ENCODE data around the gene TFIP11.

Gene TFIP11

GRCh38 chr22:26477341-26477731 is 34.9 kb downstream of the TFIP11 start:
- Histone ChIP-seq H4K8ac (ENCODE audit: low read length) (no peak overlapping the region), H3K9ac (ENCODE audit: low read length) (no peak overlapping the region), H2BK120ac (ENCODE audit: low read depth, low read length) (no peak overlapping the region), H3K14ac (ENCODE audit: low read length in 2 of 2) (no peak overlapping the region), H2AK5ac (ENCODE audit: low read length, severe bottlenecking) (peak overlapping the region; percentile 95), H4K91ac (ENCODE audit: low read length) (no peak overlapping the region), H2BK15ac (ENCODE audit: low read depth, poor library complexity, severe bottlenecking) (no peak overlapping the region), H2BK12ac (ENCODE audit: low read length in 2 of 2) (no peak overlapping the region), H3K4me1 (ENCODE audit: control insufficient read depth, insufficient read depth, low read depth, low read length) (peaks cover 8% of the 10 kb centered on the region), H3K18ac (ENCODE audit: low read depth in 1 of 2, low read length in 2 of 2) (no peak overlapping the region), H3K4me2 (ENCODE audit: low read length, poor library complexity, severe bottlenecking) (no peak overlapping the region), H3K27ac (ENCODE audit: low read length, poor library complexity, severe bottlenecking) (peak overlapping the region; percentile 88), H3K4me3 (ENCODE audit: insufficient read depth in 1 of 2, low read depth in 1 of 2, low read length in 2 of 2) (no peak overlapping the region), H3K36me3 (ENCODE audit: control insufficient read depth in 1 of 2, insufficient read depth in 2 of 2, low read depth in 1 of 2, low read length in 2 of 2) (peaks cover 7 to 69% of the 10 kb centered on the region in 2 experiments), H3K4ac (ENCODE audit: low read depth in 1 of 2, low read length in 2 of 2) (no peak overlapping the region), H3K79me1 (replicated peaks; ENCODE audit: low read length, poor library complexity, severe bottlenecking) (peaks cover 20% of the 10 kb centered on the region), H3K23ac (ENCODE audit: low read length in 2 of 2) (no peak overlapping the region), H3K9me3 (ENCODE audit: control insufficient read depth, low read length) (no peaks in the 10 kb centered on the region), H3K27me3 (ENCODE audit: control insufficient read depth in 1 of 2, insufficient read depth in 1 of 2, low read length in 2 of 2) (no peaks in the 10 kb centered on the region), H2AFZ (ENCODE audit: low read depth, low read length) (no peak overlapping the region), H2BK5ac (ENCODE audit: low read depth, low read length, poor library complexity, severe bottlenecking) (peak overlapping the region; percentile 71)
- peak; percentile 45 for DNase-seq
- 39% methylated on average over 4 of the region's 4 CpGs for WGBS

GRCh38 chr22:26476705-26477340 is 35.5 kb downstream of the TFIP11 start:
- H2AK5ac ChIP-seq (ENCODE audit: low read length, severe bottlenecking), result no peak overlapping the region
- peak; percentile 58 for DNase-seq
- no peak overlapping the region for H2BK15ac ChIP-seq (ENCODE audit: low read depth, poor library complexity, severe bottlenecking)
- no peak overlapping the region for H3K4me3 ChIP-seq (ENCODE audit: insufficient read depth in 1 of 2, low read depth in 1 of 2, low read length in 2 of 2)
- peaks cover 20% of the 10 kb centered on the region for H3K79me1 ChIP-seq (replicated peaks; ENCODE audit: low read length, poor library complexity, severe bottlenecking)
- H3K9me3 ChIP-seq (ENCODE audit: control insufficient read depth, low read length), result no peaks in the 10 kb centered on the region
- H3K4ac ChIP-seq (ENCODE audit: low read depth in 1 of 2, low read length in 2 of 2), result no peak overlapping the region
- no peak overlapping the region for H2BK12ac ChIP-seq (ENCODE audit: low read length in 2 of 2)
- peak overlapping the region; percentile 34 for H3K4me2 ChIP-seq (ENCODE audit: low read length, poor library complexity, severe bottlenecking)
- no peaks in the 10 kb centered on the region for H3K27me3 ChIP-seq (ENCODE audit: control insufficient read depth in 1 of 2, insufficient read depth in 1 of 2, low read length in 2 of 2)
- no peak overlapping the region for H4K91ac ChIP-seq (ENCODE audit: low read length)
- peak overlapping the region; percentile 71 for H2BK5ac ChIP-seq (ENCODE audit: low read depth, low read length, poor library complexity, severe bottlenecking)
- no peak overlapping the region for H3K23ac ChIP-seq (ENCODE audit: low read length in 2 of 2)
- H3K9ac ChIP-seq (ENCODE audit: low read length), result no peak overlapping the region
- no peak overlapping the region for H4K8ac ChIP-seq (ENCODE audit: low read length)
- peaks cover 7 to 74% of the 10 kb centered on the region in 2 experiments for H3K36me3 ChIP-seq (ENCODE audit: control insufficient read depth in 1 of 2, insufficient read depth in 2 of 2, low read depth in 1 of 2, low read length in 2 of 2)
- no peak overlapping the region for H3K14ac ChIP-seq (ENCODE audit: low read length in 2 of 2)
- no peak overlapping the region for H3K18ac ChIP-seq (ENCODE audit: low read depth in 1 of 2, low read length in 2 of 2)
- no peak overlapping the region for H2BK120ac ChIP-seq (ENCODE audit: low read depth, low read length)
- H3K4me1 ChIP-seq (ENCODE audit: control insufficient read depth, insufficient read depth, low read depth, low read length), result peaks cover 8% of the 10 kb centered on the region
- H2AFZ ChIP-seq (ENCODE audit: low read depth, low read length), result no peak overlapping the region
- H3K27ac ChIP-seq (ENCODE audit: low read length, poor library complexity, severe bottlenecking), result peak overlapping the region; percentile 88
- WGBS, result 50% methylated on average over 1 of the region's 4 CpGs

- H3K36me3 ChIP-seq (ENCODE audit: control insufficient read depth in 1 of 2, insufficient read depth in 2 of 2, low read depth in 1 of 2, low read length in 2 of 2), result peaks cover 17 to 80% of the 10 kb centered on the region in 2 experiments
- peaks cover 15% of the 10 kb centered on the region for H3K4me1 ChIP-seq (ENCODE audit: control insufficient read depth, insufficient read depth, low read depth, low read length)
- no peak overlapping the region for H2AK5ac ChIP-seq (ENCODE audit: low read length, severe bottlenecking)
- peak; percentile 11 for DNase-seq
- H2AFZ ChIP-seq (ENCODE audit: low read depth, low read length), result no peak overlapping the region
- H2BK5ac ChIP-seq (ENCODE audit: low read depth, low read length, poor library complexity, severe bottlenecking), result no peak overlapping the region
- H3K18ac ChIP-seq (ENCODE audit: low read depth in 1 of 2, low read length in 2 of 2), result no peak overlapping the region
- no peak overlapping the region for H3K23ac ChIP-seq (ENCODE audit: low read length in 2 of 2)
- H3K4ac ChIP-seq (ENCODE audit: low read depth in 1 of 2, low read length in 2 of 2), result no peak overlapping the region
- no peaks in the 10 kb centered on the region for H3K9me3 ChIP-seq (ENCODE audit: control insufficient read depth, low read length)
- no peak overlapping the region for H3K4me3 ChIP-seq (ENCODE audit: insufficient read depth in 1 of 2, low read depth in 1 of 2, low read length in 2 of 2)
- H3K79me1 ChIP-seq (replicated peaks; ENCODE audit: low read length, poor library complexity, severe bottlenecking), result peaks cover 13% of the 10 kb centered on the region
- H2BK15ac ChIP-seq (ENCODE audit: low read depth, poor library complexity, severe bottlenecking), result no peak overlapping the region
- H3K27me3 ChIP-seq (ENCODE audit: control insufficient read depth in 1 of 2, insufficient read depth in 1 of 2, low read length in 2 of 2), result no peaks in the 10 kb centered on the region
- no peak overlapping the region for H3K9ac ChIP-seq (ENCODE audit: low read length)
- H2BK12ac ChIP-seq (ENCODE audit: low read length in 2 of 2), result no peak overlapping the region
- no peak overlapping the region for H4K8ac ChIP-seq (ENCODE audit: low read length)
- H3K27ac ChIP-seq (ENCODE audit: low read length, poor library complexity, severe bottlenecking), result no peak overlapping the region
- H2BK120ac ChIP-seq (ENCODE audit: low read depth, low read length), result no peak overlapping the region
- H4K91ac ChIP-seq (ENCODE audit: low read length), result no peak overlapping the region
- no peak overlapping the region for H3K4me2 ChIP-seq (ENCODE audit: low read length, poor library complexity, severe bottlenecking)
- H3K14ac ChIP-seq (ENCODE audit: low read length in 2 of 2), result no peak overlapping the region
Observed at GRCh38 chr22:26474682-26475081, 37.6 kb downstream of the TFIP11 start.

- no peak overlapping the region for H2AFZ ChIP-seq (ENCODE audit: low read depth, low read length)
- H3K9ac ChIP-seq (ENCODE audit: low read length), result no peak overlapping the region
- H3K4me3 ChIP-seq (ENCODE audit: insufficient read depth in 1 of 2, low read depth in 1 of 2, low read length in 2 of 2), result no peak overlapping the region
- H3K4me1 ChIP-seq (ENCODE audit: control insufficient read depth, insufficient read depth, low read depth, low read length), result peaks cover 16% of the 10 kb centered on the region
- no peak overlapping the region for H3K14ac ChIP-seq (ENCODE audit: low read length in 2 of 2)
- 0% methylated on average over 2 of the region's 5 CpGs for WGBS
- H3K79me1 ChIP-seq (replicated peaks; ENCODE audit: low read length, poor library complexity, severe bottlenecking), result peaks cover 17% of the 10 kb centered on the region
- H2BK12ac ChIP-seq (ENCODE audit: low read length in 2 of 2), result no peak overlapping the region
- H3K18ac ChIP-seq (ENCODE audit: low read depth in 1 of 2, low read length in 2 of 2), result no peak overlapping the region
- no peaks in the 10 kb centered on the region for H3K9me3 ChIP-seq (ENCODE audit: control insufficient read depth, low read length)
- no peak overlapping the region for H4K8ac ChIP-seq (ENCODE audit: low read length)
- no peak overlapping the region for H2BK120ac ChIP-seq (ENCODE audit: low read depth, low read length)
- no peaks in the 10 kb centered on the region for H3K27me3 ChIP-seq (ENCODE audit: control insufficient read depth in 1 of 2, insufficient read depth in 1 of 2, low read length in 2 of 2)
- no peak overlapping the region for H2AK5ac ChIP-seq (ENCODE audit: low read length, severe bottlenecking)
- H2BK15ac ChIP-seq (ENCODE audit: low read depth, poor library complexity, severe bottlenecking), result no peak overlapping the region
- H3K27ac ChIP-seq (ENCODE audit: low read length, poor library complexity, severe bottlenecking), result peak overlapping the region; percentile 92
- no peak overlapping the region for H3K23ac ChIP-seq (ENCODE audit: low read length in 2 of 2)
- H2BK5ac ChIP-seq (ENCODE audit: low read depth, low read length, poor library complexity, severe bottlenecking), result peak overlapping the region; percentile 76
- no peak overlapping the region for H3K4me2 ChIP-seq (ENCODE audit: low read length, poor library complexity, severe bottlenecking)
- peak; percentile 88 for DNase-seq
- no peak overlapping the region for H3K4ac ChIP-seq (ENCODE audit: low read depth in 1 of 2, low read length in 2 of 2)
- no peak overlapping the region for H4K91ac ChIP-seq (ENCODE audit: low read length)
- peaks cover 26 to 85% of the 10 kb centered on the region in 2 experiments for H3K36me3 ChIP-seq (ENCODE audit: control insufficient read depth in 1 of 2, insufficient read depth in 2 of 2, low read depth in 1 of 2, low read length in 2 of 2)
Observed at GRCh38 chr22:26471522-26471921, 40.8 kb downstream of the TFIP11 start.
